GM12873 (cell line): Measurements from ENCODE around the gene SERTM1.

ENCODE experiments used
- CTCF ChIP-seq: IDR thresholded peaks from 2 replicates; pipeline ENCODE4 v1.5.1; 2012; ENCODE audit warnings: low read depth, mild to moderate bottlenecking, moderate library complexity, low read length, control low read depth; ENCODE audit not compliant: insufficient read depth; ENCODE audit errors: missing control alignments

The SERTM1 gene

DNA sequence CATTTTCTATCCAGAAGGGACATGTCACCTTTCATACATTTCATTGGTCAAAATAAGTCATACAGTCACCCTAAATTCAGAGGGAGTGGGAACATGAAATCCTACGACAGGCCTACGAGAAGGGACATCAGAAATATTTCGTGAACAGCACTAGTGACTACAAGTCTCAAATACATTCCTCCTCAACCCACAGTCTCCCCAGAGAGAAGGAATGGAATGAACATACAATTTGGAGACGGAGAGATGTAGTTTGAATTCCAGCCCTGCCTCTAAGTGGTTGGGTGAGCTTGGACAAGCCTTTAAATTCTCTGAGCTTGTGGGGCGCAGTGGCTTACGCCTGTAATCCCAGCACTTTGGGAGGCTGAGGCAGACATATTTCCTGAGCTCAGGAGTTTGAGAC, 9.9 kb downstream of the SERTM1 start:
- no peak for TF ChIP-seq CTCF

- no peak for TF ChIP-seq CTCF
Measured at GRCh38 chr13:36685927-36686326, 12.1 kb downstream of the SERTM1 start.

- no peak for TF ChIP-seq CTCF
Measured at GRCh38 chr13:36696410-36697010, 22.7 kb downstream of the SERTM1 start.

GRCh38 chr13:36700170-36700569, 26.4 kb downstream of the SERTM1 start:
- TF ChIP-seq CTCF = no peak

GRCh38 chr13:36706755-36707154, 32.9 kb downstream of the SERTM1 start:
- TF ChIP-seq CTCF = no peak

- TF ChIP-seq CTCF = no peak
Measured at GRCh38 chr13:36709136-36709890, 35.5 kb downstream of the SERTM1 start.

- no peak for TF ChIP-seq CTCF
Measured at GRCh38 chr13:36710396-36710795, 36.6 kb downstream of the SERTM1 start.
